IgD-negative memory B cell (primary cell): Measurements from ENCODE around the gene PRKCQ. TPM values are rescaled to one million over a fixed set of nuclear protein-coding genes. Genes with fewer than 3 reads are reported as not detected.

ENCODE experiments used
- H3K27ac Mint-ChIP-seq, 3 donors: one replicate each; pipeline ENCODE4 v1.8.0; 2020 to 2022; ENCODE audit warnings: mild to moderate bottlenecking in 3 of 3, mixed read lengths in 3 of 3, moderate library complexity in 1 of 3
- H3K27me3 Mint-ChIP-seq: one replicate; pipeline ENCODE4 v1.8.0; 2021; ENCODE audit warnings: mixed read lengths
- H3K36me3 Mint-ChIP-seq: one replicate; pipeline ENCODE4 v1.8.0; 2020; ENCODE audit warnings: mild to moderate bottlenecking, mixed read lengths
- H3K4me1 Mint-ChIP-seq, 3 donors: one replicate each; pipeline ENCODE4 v1.8.0; 2020 to 2022; ENCODE audit warnings: mixed read lengths in 3 of 3, mild to moderate bottlenecking in 1 of 3
- H3K4me3 Mint-ChIP-seq, 4 donors: one replicate each; pipeline ENCODE4 v1.8.0; 2020 to 2022; ENCODE audit warnings: mild to moderate bottlenecking in 4 of 4, mixed read lengths in 4 of 4, moderate library complexity in 3 of 4
- H3K9me3 Mint-ChIP-seq, 3 donors: one replicate each; pipeline ENCODE4 v1.8.0; 2020 to 2021; ENCODE audit warnings: mixed read lengths in 3 of 3, mild to moderate bottlenecking in 1 of 3
- polyA plus RNA-seq: library from polyadenylated mRNA; unstranded; fragments of 300-500 nt; fragmentation: Illumina TruSeq; gene quantifications from one replicate; pipeline ENCODE4 v1.2.3, GENCODE V29; 2021

PRKCQ gene
- polyA plus RNA-seq: 1.7 TPM

GRCh38 chr10:6579904-6580278 is at the start of gene PRKCQ:
Gene PRKCQ (minus strand): TSS chr10:6580276. CDS start chr10:6515135, 65,141 bp downstream.
- peaks cover 4 to 10% (median 7%) of the 10 kb centered on the region in 3 donors for H3K4me1 Mint-ChIP-seq
- no peaks in the 10 kb centered on the region for H3K36me3 Mint-ChIP-seq
- H3K27ac Mint-ChIP-seq: peak within 1 kb of the TSS in 1 of 3 donors; percentile 25

GRCh38 chr10:6625428-6625827 is 45.4 kb upstream of the PRKCQ start:
- Mint-ChIP-seq H3K9me3 (no peaks in the 10 kb centered on the region), H3K27me3 (peaks cover 11% of the 10 kb centered on the region), H3K4me1 (no peaks in the 10 kb centered on the region), H3K36me3 (no peaks in the 10 kb centered on the region), H3K4me3 (no peak overlapping the region), H3K27ac (no peak overlapping the region)

More at GRCh38 chr10:6579904-6580278, at the start of gene PRKCQ:
- Mint-ChIP-seq H3K27me3 (peaks cover 21% of the 10 kb centered on the region), H3K4me3 (peak within 1 kb of the TSS; percentile 69 to 87 (median 77)), H3K9me3 (no peaks in the 10 kb centered on the region)

- H3K27me3 Mint-ChIP-seq: peaks cover 11% of the 10 kb centered on the region
- no peak overlapping the region for H3K27ac Mint-ChIP-seq
- H3K4me3 Mint-ChIP-seq: no peak overlapping the region
- H3K9me3 Mint-ChIP-seq: no peaks in the 10 kb centered on the region
- H3K4me1 Mint-ChIP-seq: no peaks in the 10 kb centered on the region
- no peaks in the 10 kb centered on the region for H3K36me3 Mint-ChIP-seq
Measured at GRCh38 chr10:6624392-6624791, 44.3 kb upstream of the PRKCQ start.

GRCh38 chr10:6622921-6623320 is 42.8 kb upstream of the PRKCQ start:
- H3K27ac Mint-ChIP-seq: no peak overlapping the region
- H3K36me3 Mint-ChIP-seq: no peaks in the 10 kb centered on the region
- H3K27me3 Mint-ChIP-seq: peaks cover 9% of the 10 kb centered on the region
- H3K9me3 Mint-ChIP-seq: no peaks in the 10 kb centered on the region
- no peaks in the 10 kb centered on the region for H3K4me1 Mint-ChIP-seq
- no peak overlapping the region for H3K4me3 Mint-ChIP-seq

- no peaks in the 10 kb centered on the region for H3K36me3 Mint-ChIP-seq
Measured at GRCh38 chr10:6621536-6621935, 41.5 kb upstream of the PRKCQ start.

GRCh38 chr10:6619660-6620059 is 39.6 kb upstream of the PRKCQ start:
- peaks cover 0 to 2% (median under 1%) of the 10 kb centered on the region in 3 donors for H3K9me3 Mint-ChIP-seq
- H3K36me3 Mint-ChIP-seq: no peaks in the 10 kb centered on the region
- peaks cover 4% of the 10 kb centered on the region for H3K27me3 Mint-ChIP-seq
- no peak overlapping the region for H3K4me3 Mint-ChIP-seq
- no peaks in the 10 kb centered on the region for H3K4me1 Mint-ChIP-seq
- H3K27ac Mint-ChIP-seq: no peak overlapping the region

More at GRCh38 chr10:6621536-6621935, 41.5 kb upstream of the PRKCQ start:
- Mint-ChIP-seq H3K4me1 (no peaks in the 10 kb centered on the region), H3K9me3 (peaks cover 0 to 2% (median 0%) of the 10 kb centered on the region in 3 donors), H3K27me3 (peaks cover 6% of the 10 kb centered on the region), H3K27ac (no peak overlapping the region), H3K4me3 (no peak overlapping the region)

GRCh38 chr10:6618340-6618739 is 38.3 kb upstream of the PRKCQ start:
- Mint-ChIP-seq H3K27ac (no peak overlapping the region), H3K36me3 (no peaks in the 10 kb centered on the region), H3K4me1 (no peaks in the 10 kb centered on the region), H3K4me3 (no peak overlapping the region), H3K9me3 (peaks cover 2 to 5% (median 4%) of the 10 kb centered on the region in 3 donors), H3K27me3 (peaks cover 3% of the 10 kb centered on the region)

GRCh38 chr10:6617309-6618076 is 37.4 kb upstream of the PRKCQ start:
- Mint-ChIP-seq H3K27ac (no peak overlapping the region), H3K9me3 (peaks cover 2 to 6% (median 5%) of the 10 kb centered on the region in 3 donors), H3K27me3 (peaks cover 6% of the 10 kb centered on the region), H3K36me3 (no peaks in the 10 kb centered on the region), H3K4me1 (no peaks in the 10 kb centered on the region), H3K4me3 (no peak overlapping the region)

GRCh38 chr10:6615971-6616370 is 35.9 kb upstream of the PRKCQ start:
- H3K27ac Mint-ChIP-seq: no peak overlapping the region
- H3K36me3 Mint-ChIP-seq: no peaks in the 10 kb centered on the region
- H3K27me3 Mint-ChIP-seq: peaks cover 11% of the 10 kb centered on the region
- H3K4me1 Mint-ChIP-seq: no peaks in the 10 kb centered on the region
- no peak overlapping the region for H3K4me3 Mint-ChIP-seq
- peaks cover 2 to 7% (median 5%) of the 10 kb centered on the region in 3 donors for H3K9me3 Mint-ChIP-seq

- no peaks in the 10 kb centered on the region for H3K36me3 Mint-ChIP-seq
- peaks cover 0 to 7% (median 5%) of the 10 kb centered on the region in 3 donors for H3K9me3 Mint-ChIP-seq
- no peak overlapping the region for H3K27ac Mint-ChIP-seq
- H3K27me3 Mint-ChIP-seq: peaks cover 13% of the 10 kb centered on the region
- no peak overlapping the region for H3K4me3 Mint-ChIP-seq
- peaks cover 0 to 2% (median 0%) of the 10 kb centered on the region in 3 donors for H3K4me1 Mint-ChIP-seq
Measured at GRCh38 chr10:6612371-6612770, 32.3 kb upstream of the PRKCQ start.

- Mint-ChIP-seq H3K27me3 (peaks cover 14% of the 10 kb centered on the region), H3K36me3 (no peaks in the 10 kb centered on the region), H3K9me3 (peaks cover 0 to 7% (median 5%) of the 10 kb centered on the region in 3 donors), H3K4me1 (peaks cover 0 to 2% (median 0%) of the 10 kb centered on the region in 3 donors), H3K27ac (no peak overlapping the region), H3K4me3 (no peak overlapping the region)
Measured at GRCh38 chr10:6610647-6611046, 30.6 kb upstream of the PRKCQ start.

GRCh38 chr10:6609625-6610024 is 29.5 kb upstream of the PRKCQ start:
- peaks cover 0 to 2% (median 0%) of the 10 kb centered on the region in 3 donors for H3K4me1 Mint-ChIP-seq
- no peak overlapping the region for H3K27ac Mint-ChIP-seq
- peaks cover 18% of the 10 kb centered on the region for H3K27me3 Mint-ChIP-seq
- no peaks in the 10 kb centered on the region for H3K36me3 Mint-ChIP-seq
- H3K4me3 Mint-ChIP-seq: no peak overlapping the region
- H3K9me3 Mint-ChIP-seq: peaks cover 0 to 6% (median 5%) of the 10 kb centered on the region in 3 donors

- peaks cover 0 to 2% (median 0%) of the 10 kb centered on the region in 3 donors for H3K4me1 Mint-ChIP-seq
- H3K27me3 Mint-ChIP-seq: peaks cover 17% of the 10 kb centered on the region
Measured at GRCh38 chr10:6607778-6608177, 27.7 kb upstream of the PRKCQ start.

GRCh38 chr10:6607182-6607581 is 27.1 kb upstream of the PRKCQ start:
- no peak overlapping the region for H3K4me3 Mint-ChIP-seq
- no peaks in the 10 kb centered on the region for H3K9me3 Mint-ChIP-seq
- H3K36me3 Mint-ChIP-seq: no peaks in the 10 kb centered on the region
- peaks cover 0 to 2% (median 0%) of the 10 kb centered on the region in 3 donors for H3K4me1 Mint-ChIP-seq
- H3K27me3 Mint-ChIP-seq: peaks cover 16% of the 10 kb centered on the region
- no peak overlapping the region for H3K27ac Mint-ChIP-seq

More at GRCh38 chr10:6607778-6608177, 27.7 kb upstream of the PRKCQ start:
- H3K4me3 Mint-ChIP-seq: no peak overlapping the region
- no peaks in the 10 kb centered on the region for H3K36me3 Mint-ChIP-seq
- peaks cover 0 to 2% (median 0%) of the 10 kb centered on the region in 3 donors for H3K9me3 Mint-ChIP-seq
- H3K27ac Mint-ChIP-seq: no peak overlapping the region

- Mint-ChIP-seq H3K9me3 (no peaks in the 10 kb centered on the region), H3K4me3 (no peak overlapping the region), H3K27me3 (peaks cover 21% of the 10 kb centered on the region), H3K36me3 (no peaks in the 10 kb centered on the region), H3K27ac (no peak overlapping the region), H3K4me1 (peaks cover 0 to 4% (median 2%) of the 10 kb centered on the region in 3 donors)
Measured at GRCh38 chr10:6603142-6604125, 23.4 kb upstream of the PRKCQ start.
